K562 (cell line): ENCODE data around the gene PRUNE1. TPM values are rescaled to one million over a fixed set of nuclear protein-coding genes. Genes with fewer than 3 reads are reported as not detected.

ENCODE experiments used
- FOXA3 ChIP-seq, 2 experiments: fragments of 450-650 bp in 1 of 2; sonication (generic) in 1 of 2; formaldehyde crosslinking; IDR thresholded peaks in 1 of 2; conservative IDR thresholded peaks in 1 of 2; 2 replicates each; pipeline versions ENCODE4 v1.4.0 to v1.8.0; 2020 to 2022; ENCODE audit warnings: mild to moderate bottlenecking in 2 of 2, missing genetic modification reagents in 1 of 2
- FOXJ2 ChIP-seq: fragments of 200-800 bp; sonication (Bioruptor generic); IDR thresholded peaks from 2 replicates; pipeline ENCODE4 v1.6.1; 2016; ENCODE audit warnings: missing genetic modification characterization, missing compliant biosample characterization
- GTF3C2 ChIP-seq: IDR thresholded peaks from 3 replicates; pipeline ENCODE4 v1.6.1; 2011; ENCODE audit warnings: borderline replicate concordance, mild to moderate bottlenecking, moderate library complexity; ENCODE audit not compliant: insufficient read length; ENCODE audit errors: extremely low read depth
- HNRNPH1 ChIP-seq: fragments of 200-400 bp; formaldehyde crosslinking; optimal IDR thresholded peaks from 2 replicates; pipeline ENCODE3; 2017; ENCODE audit warnings: low read depth, mild to moderate bottlenecking, low read length, moderate library complexity
- KLF16 ChIP-seq: IDR thresholded peaks from 2 replicates; pipeline ENCODE4 v1.6.1; 2016; ENCODE audit warnings: antibody characterized with exemption
- MCM3 ChIP-seq: fragments of 450-650 bp; IDR thresholded peaks from 2 replicates; pipeline ENCODE4 v1.6.1; 2016
- MTA3 ChIP-seq: fragments of 450-650 bp; formaldehyde crosslinking; IDR thresholded peaks from 2 replicates; pipeline ENCODE4 v1.6.1; 2017; ENCODE audit warnings: mild to moderate bottlenecking, borderline replicate concordance
- NBN ChIP-seq: fragments of 450-650 bp; IDR thresholded peaks from 2 replicates; pipeline ENCODE4 v1.6.1; 2016; ENCODE audit warnings: low read depth, mild to moderate bottlenecking
- NFIC ChIP-seq: fragments of 450-650 bp; IDR thresholded peaks from 2 replicates; pipeline ENCODE4 v1.6.1; 2017; ENCODE audit warnings: mild to moderate bottlenecking, inconsistent platforms
- PRPF4 ChIP-seq: fragments of 200-400 bp; formaldehyde crosslinking; IDR thresholded peaks from one replicate; pipeline ENCODE4 v1.6.1; 2017; ENCODE audit warnings: low read length, low read depth, mild to moderate bottlenecking; ENCODE audit not compliant: insufficient read depth, poor library complexity, severe bottlenecking
- PTBP1 ChIP-seq: fragments of 200-400 bp; formaldehyde crosslinking; IDR thresholded peaks from 2 replicates; pipeline ENCODE4 v1.6.1; 2017; ENCODE audit warnings: low read depth, low read length
- PTRF ChIP-seq: fragments of 450-650 bp; IDR thresholded peaks from 2 replicates; pipeline ENCODE4 v1.6.1; 2016; ENCODE audit warnings: mild to moderate bottlenecking, missing genetic modification characterization, missing compliant biosample characterization
- RFX1 ChIP-seq: fragments of 450-650 bp; IDR thresholded peaks from 2 replicates; pipeline ENCODE4 v1.6.1; 2016; ENCODE audit warnings: mild to moderate bottlenecking, moderate library complexity
- RFX5 ChIP-seq: IDR thresholded peaks from 2 replicates; pipeline ENCODE4 v1.6.1; 2011; ENCODE audit warnings: low read depth, mild to moderate bottlenecking, improper control_type of control experiment, low read length
- SAP30 ChIP-seq: fragments of 200-600 bp; sonication (generic); IDR thresholded peaks from 2 replicates; pipeline ENCODE4 v1.6.1; 2012; ENCODE audit warnings: borderline replicate concordance, low read depth, mild to moderate bottlenecking, moderate library complexity, low read length, control low read depth, inconsistent platforms; ENCODE audit not compliant: insufficient read depth, poor library complexity, severe bottlenecking
- SIN3B ChIP-seq: fragments of 450-650 bp; IDR thresholded peaks from 2 replicates; pipeline ENCODE4 v1.6.1; 2017; ENCODE audit warnings: low read depth, mild to moderate bottlenecking, moderate library complexity
- SMAD1 ChIP-seq: fragments of 150-350 bp; IDR thresholded peaks from 2 replicates; pipeline ENCODE4 v1.6.1; 2014; ENCODE audit warnings: low read length, low read depth; ENCODE audit not compliant: partially characterized antibody
- SNIP1 ChIP-seq: fragments of 450-650 bp; IDR thresholded peaks from 2 replicates; pipeline ENCODE4 v1.7.1; 2017; ENCODE audit warnings: low read depth, mild to moderate bottlenecking
- SPI1 ChIP-seq: IDR thresholded peaks from 2 replicates; pipeline ENCODE4 v1.6.1; 2011; ENCODE audit warnings: low read depth, low read length, control low read depth, borderline replicate concordance
- SRSF1 ChIP-seq: fragments of 200-400 bp; formaldehyde crosslinking; IDR thresholded peaks from 2 replicates; pipeline ENCODE4 v1.6.1; 2017; ENCODE audit warnings: mild to moderate bottlenecking, low read depth, low read length, moderate library complexity
- TAF7 ChIP-seq: fragments of 450-650 bp; IDR thresholded peaks from 2 replicates; pipeline ENCODE4 v1.6.1; 2016; ENCODE audit warnings: missing genetic modification characterization, missing compliant biosample characterization
- ZNF134 ChIP-seq: fragments of 250-450 bp; sonication (Bioruptor Pico); conservative IDR thresholded peaks from 2 replicates; pipeline ENCODE4 v1.4.0; 2020
- ZNF197 ChIP-seq: fragments of 200-800 bp; sonication (Bioruptor generic); IDR thresholded peaks from 2 replicates; pipeline ENCODE4 v1.6.1; 2016; ENCODE audit warnings: low read depth, missing genetic modification characterization, missing compliant biosample characterization
- ZNF217 ChIP-seq: sonication (generic); formaldehyde crosslinking; IDR thresholded peaks from 2 replicates; pipeline ENCODE4 v1.8.0; 2022; ENCODE audit warnings: mild to moderate bottlenecking, missing genetic modification reagents
- polyA plus RNA-seq, 8 experiments: library from polyadenylated mRNA; depleted of rRNA in 4 of 8; stranded (reverse) in 5 of 8; unstranded in 3 of 8; fragments of >200 nt; fragmentation: Nextera tagmentation in 2 of 8; fragmentation: Illumina TruSeq in 1 of 8; extraction: Ambion mirVana in 2 of 8; extraction: Trizol in 1 of 8; gene quantifications; 2 replicates each; pipeline versions ENCODE4 v1.2.1 to v1.2.3, GENCODE V29; 2011 to 2014; ENCODE audit warnings: inconsistent platforms in 1 of 8, missing spikeins in 1 of 8
- total RNA-seq, 7 experiments: library from RNA; depleted of rRNA in 6 of 7; stranded (reverse); fragments of >200 nt in 6 of 7; fragmentation: Illumina TruSeq in 2 of 7; extraction: Trizol in 2 of 7; gene quantifications; 2 replicates each; pipeline versions ENCODE4 v1.2.1 to v1.2.3, GENCODE V29; 2011 to 2021; ENCODE audit warnings: low replicate concordance in 1 of 7
- TF ChIP-seq, protein P1 (sequence below): fragments of 450-650 bp; formaldehyde crosslinking; IDR thresholded peaks from 2 replicates; pipeline ENCODE4 v1.4.0; 2020; ENCODE audit warnings: mild to moderate bottlenecking, mixed read lengths
- TF ChIP-seq, protein P2 (sequence below), 2 experiments: fragments of 450-650 bp in 1 of 2; sonication (generic) in 1 of 2; formaldehyde crosslinking in 1 of 2; IDR thresholded peaks in 1 of 2; conservative IDR thresholded peaks in 1 of 2; 2 replicates each; pipeline versions ENCODE4 v1.6.1 to v1.8.1; 2016 to 2023; ENCODE audit warnings: mild to moderate bottlenecking in 2 of 2, moderate library complexity in 2 of 2, inconsistent platforms in 1 of 2, missing genetic modification reagents in 1 of 2

Gene PRUNE1
- total and polyA plus RNA-seq, 9 of the 15 experiments (the other 6 are each of a cell fraction or from before 2014, with no cell fraction given): 16.7 to 48.3 (median 26.2) TPM

DNA sequence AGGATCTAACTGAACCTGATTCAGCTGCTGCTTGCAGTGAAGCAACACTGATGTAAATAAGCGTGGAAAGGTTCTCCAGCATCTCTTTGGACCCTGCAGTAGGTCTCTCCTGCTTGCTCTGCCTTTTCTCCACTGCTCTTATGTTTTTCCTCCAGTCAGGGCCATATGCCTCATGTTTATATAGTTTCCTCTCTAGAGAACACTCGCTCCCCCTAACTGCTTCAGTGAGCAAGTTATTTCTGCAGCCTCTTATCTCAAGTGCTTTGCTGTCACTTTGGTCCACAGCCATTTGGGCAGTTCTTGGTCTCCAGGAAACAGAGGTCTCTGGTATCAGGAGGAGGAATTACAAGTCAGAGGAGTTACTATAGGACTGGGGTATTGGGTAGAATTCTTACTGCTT is 5.3 kb downstream of the PRUNE1 start (continued):
- TF ChIP-seq NFIC (no peak), GTF3C2 (no peak), SMAD1 (no peak), MTA3 (no peak), TAF7 (tag) (no peak), FOXJ2 (tag) (0 out of 2 replicates have a peak, but pooled peaks have one; percentile 24), NBN (no peak), PTRF (tag) (no peak), SIN3B (no peak), HNRNPH1 (no peak), RFX1 (peak; percentile 81), PRPF4 (no peak), ZNF197 (no peak), ZNF217 (no peak), FOXA3 (CRISPR knock-in tag; conservative IDR thresholded peaks at IDR 0.05 in 1 of 2, IDR thresholded peaks at IDR 0.05 in 1 of 2) (no peak; a peak in 1 of 4 replicates), SPI1 (no peak), RFX5 (no peak), KLF16 (no peak), ZNF134 (CRISPR knock-in tag) (no peak), SNIP1 (no peak), PTBP1 (no peak), SAP30 (no peak), SRSF1 (no peak), MCM3 (no peak)
- TF ChIP-seq, protein P1, sequence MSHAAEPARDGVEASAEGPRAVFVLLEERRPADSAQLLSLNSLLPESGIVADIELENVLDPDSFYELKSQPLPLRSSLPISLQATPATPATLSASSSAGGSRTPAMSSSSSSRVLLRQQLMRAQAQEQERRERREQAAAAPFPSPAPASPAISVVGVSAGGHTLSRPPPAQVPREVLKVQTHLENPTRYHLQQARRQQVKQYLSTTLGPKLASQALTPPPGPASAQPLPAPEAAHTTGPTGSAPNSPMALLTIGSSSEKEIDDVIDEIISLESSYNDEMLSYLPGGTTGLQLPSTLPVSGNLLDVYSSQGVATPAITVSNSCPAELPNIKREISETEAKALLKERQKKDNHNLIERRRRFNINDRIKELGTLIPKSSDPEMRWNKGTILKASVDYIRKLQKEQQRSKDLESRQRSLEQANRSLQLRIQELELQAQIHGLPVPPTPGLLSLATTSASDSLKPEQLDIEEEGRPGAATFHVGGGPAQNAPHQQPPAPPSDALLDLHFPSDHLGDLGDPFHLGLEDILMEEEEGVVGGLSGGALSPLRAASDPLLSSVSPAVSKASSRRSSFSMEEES (CRISPR knock-in tag): no peak
- TF ChIP-seq, protein P2, sequence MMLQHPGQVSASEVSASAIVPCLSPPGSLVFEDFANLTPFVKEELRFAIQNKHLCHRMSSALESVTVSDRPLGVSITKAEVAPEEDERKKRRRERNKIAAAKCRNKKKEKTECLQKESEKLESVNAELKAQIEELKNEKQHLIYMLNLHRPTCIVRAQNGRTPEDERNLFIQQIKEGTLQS (IDR thresholded peaks at IDR 0.05): no peak
- TF ChIP-seq, protein P2 (CRISPR knock-in tag; conservative IDR thresholded peaks at IDR 0.05): no peak
